SKM-1 (cell line): ENCODE measurements around the gene MYO15A.
A peak's percentile ranks its signal among the peaks of the same experiment; 100 is the strongest.

Source experiments
- DNase-seq: peaks from one replicate; lab custom pipeline; 2025; ENCODE audit not compliant: unreplicated experiment; lab: John Stamatoyannopoulos, UW

Gene MYO15A

GRCh38 chr17:18182978-18183333, 74.4 kb downstream of the MYO15A start:
- peak; percentile 88 for DNase-seq

DNA sequence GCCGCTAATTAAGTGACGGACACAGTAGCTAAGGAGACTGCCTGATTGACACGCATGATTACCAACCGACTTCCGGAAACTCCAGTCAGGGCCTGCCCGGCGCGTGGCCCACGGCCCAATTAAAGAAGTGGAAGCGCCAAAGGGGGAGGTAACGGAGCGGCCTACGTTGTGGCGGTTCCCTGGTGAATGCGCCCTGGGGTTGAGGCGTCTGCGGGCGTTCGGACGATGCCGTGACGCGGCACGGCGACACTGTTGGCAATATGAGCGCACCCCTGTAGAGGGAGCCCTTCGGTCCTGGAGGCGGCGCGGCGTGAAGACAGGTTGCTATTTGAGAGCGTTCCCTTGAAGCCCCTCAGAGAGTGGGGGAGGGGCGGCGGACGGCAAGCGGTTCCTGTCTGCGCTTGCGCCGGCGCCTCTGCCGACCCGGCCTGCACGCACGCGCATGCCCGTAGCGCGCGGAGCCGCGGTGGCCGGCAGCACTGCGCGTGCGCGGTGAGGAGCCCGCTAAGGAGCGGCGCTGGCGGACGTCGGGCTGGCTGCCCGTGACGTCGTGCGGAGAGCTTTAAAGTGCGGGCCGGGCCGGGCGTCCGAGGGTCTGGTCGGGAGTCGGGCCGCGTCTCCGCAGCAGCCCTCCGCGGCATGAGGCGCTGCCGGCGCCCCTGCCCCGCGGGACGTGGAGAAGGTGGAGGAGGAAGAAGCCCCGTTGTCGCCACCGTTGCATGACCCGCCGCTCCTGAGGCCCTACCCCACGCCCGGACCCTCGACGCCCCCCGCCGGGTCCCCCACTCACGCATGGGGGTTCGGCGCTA, 75.0 kb downstream of the MYO15A start, which contains the start of gene ALKBH5:
Gene ALKBH5, plus strand, starts transcription at position 495 of the 809 bp plus-strand sequence. CDS start 416 bp downstream, outside the sequence.
- peak; percentile 98 for DNase-seq

GRCh38 chr17:18184143-18185031, 75.8 kb downstream of the MYO15A start:
- no peak for DNase-seq

- DNase-seq, result no peak
Observed at GRCh38 chr17:18185391-18185790, 76.8 kb downstream of the MYO15A start.

GRCh38 chr17:18185832-18186626, 77.5 kb downstream of the MYO15A start:
- no peak for DNase-seq

- no peak for DNase-seq
Observed at GRCh38 chr17:18186627-18186982, 78.0 kb downstream of the MYO15A start.

GRCh38 chr17:18187226-18187625, 78.7 kb downstream of the MYO15A start:
- DNase-seq, result no peak

GRCh38 chr17:18187821-18188761, 79.5 kb downstream of the MYO15A start:
- DNase-seq, result no peak

DNA sequence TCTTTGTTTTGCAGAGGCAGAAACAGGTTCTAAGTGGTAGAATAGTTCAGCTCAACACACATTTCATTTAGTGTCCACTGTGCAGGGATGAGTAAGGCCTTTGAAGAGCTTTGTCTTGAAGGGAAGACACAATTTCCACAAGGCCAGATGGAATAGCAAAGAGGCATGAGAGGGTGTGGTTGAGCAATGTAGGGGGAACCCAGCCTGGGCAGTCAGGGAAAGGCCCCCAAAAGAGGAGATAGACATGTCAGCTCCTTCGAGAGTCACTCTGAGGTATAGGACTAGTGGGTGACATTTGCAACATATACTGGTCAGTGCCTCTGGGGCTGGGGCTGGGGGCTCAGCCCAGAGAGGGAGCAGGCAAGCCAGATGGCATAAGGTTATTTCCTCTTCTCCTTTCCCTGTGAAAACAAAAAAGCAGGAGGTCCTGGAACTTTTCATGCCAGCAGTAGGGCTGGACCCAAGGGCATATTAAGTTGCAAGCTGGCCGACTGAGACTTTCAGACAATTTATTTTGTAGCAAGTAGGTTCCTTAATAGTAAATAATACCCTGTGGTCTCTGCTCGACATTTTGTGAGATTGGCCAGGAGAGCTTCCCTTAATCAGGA, 82.2 kb downstream of the MYO15A start:
- no peak for DNase-seq

- no peak for DNase-seq
Observed at GRCh38 chr17:18191236-18191667, 82.7 kb downstream of the MYO15A start.

DNA sequence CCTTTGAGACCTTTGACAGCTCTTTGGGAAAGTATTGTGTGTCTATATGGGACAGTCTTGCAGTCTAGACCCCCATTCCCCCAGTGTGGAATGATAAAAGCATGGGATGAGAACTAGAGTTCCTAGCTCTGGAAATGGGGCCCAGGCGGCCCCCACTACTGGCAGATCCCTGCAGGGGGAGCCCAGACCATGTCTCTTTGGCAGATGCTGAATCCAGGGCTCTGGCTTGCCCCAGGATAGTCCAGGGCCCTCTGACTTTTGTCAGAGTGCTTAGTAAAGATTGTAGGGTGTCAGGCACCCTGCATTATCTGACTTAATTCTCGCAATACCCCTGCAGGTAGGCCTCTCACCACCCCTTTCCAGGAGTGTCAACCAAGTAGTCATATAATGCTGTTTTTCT, 83.4 kb downstream of the MYO15A start:
- no peak for DNase-seq

DNA sequence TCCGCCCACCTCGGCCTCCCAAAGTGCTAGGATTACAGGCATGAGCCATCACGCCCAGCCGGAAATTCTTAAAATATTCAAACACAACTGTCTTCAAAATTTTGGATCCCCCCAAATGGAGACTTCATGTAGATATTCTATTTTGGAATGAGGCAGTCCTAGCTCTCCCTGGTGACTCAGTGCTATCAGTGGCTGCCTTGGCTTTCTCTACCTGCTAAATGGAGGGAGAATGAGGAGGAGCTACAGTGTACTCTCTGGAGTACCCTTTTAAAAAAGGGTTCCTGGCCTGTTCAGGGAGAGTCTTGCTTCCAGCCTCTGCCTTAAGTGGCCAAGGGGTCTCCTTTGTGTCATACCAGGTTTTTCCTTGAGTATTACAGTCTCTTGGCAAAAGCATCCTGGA, 85.8 kb downstream of the MYO15A start:
- DNase-seq, result no peak

DNA sequence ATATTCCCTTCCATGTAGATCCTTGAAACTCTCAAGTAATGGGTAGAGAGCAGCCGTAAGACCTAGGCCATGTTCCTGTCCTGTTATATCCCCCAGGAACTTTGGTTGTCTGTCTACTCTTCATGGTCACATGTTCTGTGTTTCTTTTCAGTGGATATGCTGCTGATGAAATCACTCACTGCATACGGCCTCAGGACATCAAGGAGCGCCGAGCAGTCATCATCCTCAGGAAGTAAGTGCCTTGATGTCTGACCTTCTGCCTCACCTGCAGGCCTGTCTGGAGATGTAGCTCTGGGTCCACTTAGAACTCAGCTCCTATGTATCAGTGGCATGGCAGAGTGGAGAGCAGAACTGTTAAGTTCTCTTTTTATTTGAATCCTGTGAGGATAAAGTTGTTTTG, 86.2 kb downstream of the MYO15A start:
- DNase-seq, result no peak

- DNase-seq, result no peak
Observed at GRCh38 chr17:18195246-18195645, 86.7 kb downstream of the MYO15A start.

GRCh38 chr17:18197535-18198194, 89.1 kb downstream of the MYO15A start:
- DNase-seq, result no peak

DNA sequence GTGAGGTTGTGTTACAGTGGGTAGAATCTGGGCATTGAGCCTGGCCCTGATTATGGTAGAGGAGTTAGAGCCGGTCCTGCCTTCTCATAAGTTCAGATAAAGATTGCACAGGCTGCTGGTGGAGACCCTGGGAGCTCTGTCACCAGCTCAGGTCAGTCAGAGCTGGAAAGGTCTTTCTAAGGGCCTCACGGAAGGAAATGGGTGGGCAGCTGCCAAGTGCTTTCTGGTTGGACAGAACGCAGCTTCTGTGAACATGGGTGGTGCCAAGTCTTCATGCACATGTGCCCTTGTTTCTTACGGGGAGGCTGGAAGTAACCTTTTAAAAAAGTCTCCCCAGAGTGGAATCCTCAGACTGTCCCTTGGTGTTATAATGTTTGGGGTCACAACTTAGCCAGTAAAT, 90.0 kb downstream of the MYO15A start:
- no peak for DNase-seq

DNA sequence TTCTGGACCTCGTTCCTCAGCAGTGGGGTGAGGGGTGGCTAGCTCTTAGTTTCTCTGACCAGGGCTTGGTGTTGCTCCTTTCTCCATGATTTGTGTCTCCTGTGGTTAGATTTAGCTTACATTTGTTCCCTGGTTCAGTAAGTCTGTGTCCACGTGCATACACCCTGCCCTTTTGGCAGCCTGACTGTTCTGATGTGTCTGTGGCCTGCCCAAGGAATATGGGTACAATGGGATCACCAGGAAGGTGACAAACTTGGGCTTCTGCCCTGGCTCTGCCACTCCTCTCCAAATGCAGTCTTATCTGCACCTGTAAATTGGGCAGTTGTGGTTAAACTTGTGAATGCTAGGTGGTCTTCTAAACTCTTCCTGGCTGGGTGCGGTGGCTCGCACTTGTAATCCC, 92.6 kb downstream of the MYO15A start:
- no peak for DNase-seq

DNA sequence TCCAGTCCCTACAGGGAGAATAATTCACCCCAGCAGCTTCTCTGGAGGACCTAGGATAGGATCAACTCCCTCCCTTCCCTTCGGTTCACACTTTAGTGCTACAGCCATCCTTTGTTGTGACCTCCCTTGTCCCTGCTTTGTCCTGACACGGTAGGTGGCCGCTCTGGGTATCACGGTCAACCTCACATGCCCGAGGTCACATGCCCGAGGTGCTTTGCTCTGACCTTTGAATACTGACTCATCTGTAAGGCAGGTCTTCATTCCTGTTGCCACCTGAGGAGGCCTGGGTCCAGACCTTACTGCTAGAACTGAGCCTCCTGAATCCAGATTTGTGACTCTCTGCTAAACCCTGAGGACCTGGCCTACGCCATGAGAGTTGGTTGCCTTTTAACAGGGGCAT, 94.8 kb downstream of the MYO15A start:
- no peak for DNase-seq

- no peak for DNase-seq
Observed at GRCh38 chr17:18205861-18206260, 97.3 kb downstream of the MYO15A start.
